GM23248 (cell line): ENCODE results near the gene TRAM2. TPM values are rescaled to one million over a fixed set of nuclear protein-coding genes. Genes with fewer than 3 reads are reported as not detected.

ENCODE experiments used
- DNase-seq: peaks from one replicate; pipeline ENCODE4 v3.0.0-alpha.2; 2015
- H2AFZ ChIP-seq: fragments of 200-600 bp; sonication (generic); 2 replicates; pipeline ENCODE4 v1.6.1; 2016; ENCODE audit warnings: antibody characterized with exemption
- H3F3A ChIP-seq: fragments of 200-600 bp; sonication (generic); 2 replicates; pipeline ENCODE4 v1.6.1; 2016; ENCODE audit warnings: mild to moderate bottlenecking, antibody characterized with exemption, mixed run types; ENCODE audit not compliant: insufficient read depth
- H3K27ac ChIP-seq: fragments of 200-600 bp; sonication (generic); 2 replicates; pipeline ENCODE4 v1.5.1; 2016; ENCODE audit warnings: mild to moderate bottlenecking
- H3K27me3 ChIP-seq: fragments of 200-600 bp; sonication (generic); replicated peaks from 2 replicates; pipeline ENCODE4 v1.6.1; 2016; ENCODE audit warnings: mild to moderate bottlenecking; ENCODE audit not compliant: insufficient read depth
- H3K36me3 ChIP-seq: fragments of 200-600 bp; sonication (generic); 2 replicates; pipeline ENCODE4 v1.6.1; 2016; ENCODE audit warnings: low read depth, mild to moderate bottlenecking
- H3K4me1 ChIP-seq: fragments of 200-600 bp; sonication (generic); 2 replicates; pipeline ENCODE4 v1.6.1; 2016; ENCODE audit warnings: mild to moderate bottlenecking; ENCODE audit not compliant: insufficient read depth
- H3K4me2 ChIP-seq: fragments of 200-600 bp; sonication (generic); one replicate; pipeline ENCODE4 v1.6.1; 2016; ENCODE audit warnings: mild to moderate bottlenecking; ENCODE audit not compliant: unreplicated experiment
- H3K4me3 ChIP-seq: fragments of 200-600 bp; sonication (generic); 2 replicates; pipeline ENCODE4 v1.5.1; 2016; ENCODE audit warnings: mild to moderate bottlenecking
- H3K79me2 ChIP-seq: fragments of 200-600 bp; sonication (generic); 2 replicates; pipeline ENCODE4 v1.6.1; 2016; ENCODE audit warnings: mild to moderate bottlenecking; ENCODE audit not compliant: insufficient read depth
- H3K9ac ChIP-seq: fragments of 200-600 bp; sonication (generic); 2 replicates; pipeline ENCODE4 v1.6.1; 2016; ENCODE audit warnings: mild to moderate bottlenecking
- H3K9me2 ChIP-seq: fragments of 200-600 bp; sonication (generic); 2 replicates; pipeline ENCODE4 v1.6.1; 2016; ENCODE audit warnings: mixed run types, mild to moderate bottlenecking, moderate library complexity; ENCODE audit not compliant: insufficient read depth
- H3K9me3 ChIP-seq: fragments of 200-600 bp; sonication (generic); one replicate; pipeline ENCODE4 v1.6.1; 2017; ENCODE audit warnings: low read depth
- H4K20me1 ChIP-seq: fragments of 200-600 bp; sonication (generic); 2 replicates; pipeline ENCODE4 v1.6.0; 2016; ENCODE audit not compliant: insufficient read depth
- EZH2 ChIP-seq: fragments of 200-600 bp; sonication (generic); IDR thresholded peaks from 2 replicates; pipeline ENCODE4 v1.6.1; 2018; ENCODE audit warnings: antibody characterized with exemption, mild to moderate bottlenecking; ENCODE audit not compliant: insufficient read depth, poor library complexity, severe bottlenecking
- EZH2phosphoT487 ChIP-seq: fragments of 200-600 bp; sonication (generic); IDR thresholded peaks from 2 replicates; pipeline ENCODE4 v1.6.1; 2018; ENCODE audit warnings: antibody characterized with exemption, moderate library complexity, mild to moderate bottlenecking, low read depth; ENCODE audit not compliant: insufficient read depth
- WGBS, 2 experiments: methylation state at CpG; one replicate each; pipeline ENCODE4 v1.1.6; 2015 to 2017; ENCODE audit warnings: low lambda C conversion rate in 2 of 2, low coverage in 1 of 2; ENCODE audit errors: missing lambda C conversion rate in 2 of 2; 5-methylcytosine and 5-hydroxymethylcytosine counted together
- in situ Hi-C: fragments of 300-500 bp; cut with MboI; formaldehyde crosslinking; loops from 2 replicates; pipeline ENCODE4 v1.15.0; 2020
- polyA plus RNA-seq: library from polyadenylated mRNA; unstranded; fragments of >200 nt; fragmentation: Nextera tagmentation; extraction: Ambion mirVana; gene quantifications from 2 replicates; pipeline ENCODE4 v1.2.1, GENCODE V29; 2016
- total RNA-seq: library from RNA; depleted of rRNA; stranded (reverse); fragments of >200 nt; shearing (Covaris generic); gene quantifications from 2 replicates; pipeline ENCODE4 v1.2.3, GENCODE V29; 2014

TRAM2 gene
- total and polyA plus RNA-seq, 2 experiments from 2014 or later = 141 to 174 TPM

- Histone ChIP-seq H3K27ac (peak overlapping the region; percentile 98), H3K9me2 (no peaks in the 10 kb centered on the region), H4K20me1 (no peaks in the 10 kb centered on the region), H3K9me3 (no peaks in the 10 kb centered on the region), H3F3A (peaks cover 95% of the 10 kb centered on the region), H3K4me3 (no peak overlapping the region), H3K27me3 (no peaks in the 10 kb centered on the region), H3K9ac (peak overlapping the region; percentile 80), H3K79me2 (peaks cover 73% of the 10 kb centered on the region), H3K4me2 (peak overlapping the region; percentile 6), H3K36me3 (peaks cover 60% of the 10 kb centered on the region), H3K4me1 (peaks cover 98% of the 10 kb centered on the region), H2AFZ (no peak overlapping the region)
- DNase-seq = peak; percentile 90
- WGBS, 2 experiments = 1 to 4% methylated on average over 7 of the region's 7 CpGs
- TF ChIP-seq EZH2phosphoT487 (no peak), EZH2 (no peak)
- in situ Hi-C loops = no loop called here
Measured at GRCh38 chr6:52514514-52514913, 62.3 kb downstream of the TRAM2 start.

- Histone ChIP-seq H3K9ac (peak overlapping the region; percentile 80), H3K79me2 (peaks cover 67% of the 10 kb centered on the region), H3K27ac (peak overlapping the region; percentile 98), H3K4me3 (no peak overlapping the region), H2AFZ (no peak overlapping the region), H3K27me3 (no peaks in the 10 kb centered on the region), H3K4me1 (peaks cover 98% of the 10 kb centered on the region), H3F3A (peaks cover 95% of the 10 kb centered on the region), H3K36me3 (peaks cover 60% of the 10 kb centered on the region), H4K20me1 (no peaks in the 10 kb centered on the region), H3K9me2 (no peaks in the 10 kb centered on the region), H3K4me2 (peak overlapping the region; percentile 6), H3K9me3 (no peaks in the 10 kb centered on the region)
- no peak for TF ChIP-seq EZH2
- no peak for TF ChIP-seq EZH2phosphoT487
- WGBS, 2 experiments = 23 to 26% methylated on average over 4 of the region's 4 CpGs
- peak; percentile 48 for DNase-seq
- in situ Hi-C loops = no loop called here
Measured at GRCh38 chr6:52513896-52514295, 63.0 kb downstream of the TRAM2 start.

GRCh38 chr6:52513464-52513863 is 63.4 kb downstream of the TRAM2 start:
- H3K27ac ChIP-seq = peak overlapping the region; percentile 98

GRCh38 chr6:52512199-52512598 is 64.7 kb downstream of the TRAM2 start:
- peak overlapping the region; percentile 61 for H3K4me2 ChIP-seq

More at GRCh38 chr6:52513464-52513863, 63.4 kb downstream of the TRAM2 start:
- no peaks in the 10 kb centered on the region for H3K9me2 ChIP-seq
- H3K36me3 ChIP-seq = peaks cover 60% of the 10 kb centered on the region
- H3K79me2 ChIP-seq = peaks cover 63% of the 10 kb centered on the region
- no peaks in the 10 kb centered on the region for H3K27me3 ChIP-seq
- WGBS, 2 experiments = 27 to 34% methylated on average over 2 of the region's 2 CpGs
- H4K20me1 ChIP-seq = no peaks in the 10 kb centered on the region
- no peak for DNase-seq
- no peak overlapping the region for H3K4me3 ChIP-seq
- TF ChIP-seq EZH2phosphoT487 (no peak), EZH2 (no peak)
- peak overlapping the region; percentile 80 for H3K9ac ChIP-seq
- H3K9me3 ChIP-seq = no peaks in the 10 kb centered on the region
- in situ Hi-C loops = no loop called here
- peaks cover 95% of the 10 kb centered on the region for H3F3A ChIP-seq
- H3K4me1 ChIP-seq = peaks cover 98% of the 10 kb centered on the region
- peak overlapping the region; percentile 6 for H3K4me2 ChIP-seq
- H2AFZ ChIP-seq = no peak overlapping the region

GRCh38 chr6:52511572-52512151 is 65.2 kb downstream of the TRAM2 start:
- in situ Hi-C loops = no loop called here
- Histone ChIP-seq H3K27ac (peak overlapping the region; percentile 98), H2AFZ (no peak overlapping the region), H3K4me1 (peaks cover 96% of the 10 kb centered on the region), H3K27me3 (no peaks in the 10 kb centered on the region), H3F3A (peaks cover 98% of the 10 kb centered on the region), H3K79me2 (peaks cover 60% of the 10 kb centered on the region), H3K9me3 (no peaks in the 10 kb centered on the region), H4K20me1 (no peaks in the 10 kb centered on the region), H3K36me3 (peaks cover 68% of the 10 kb centered on the region), H3K9me2 (no peaks in the 10 kb centered on the region), H3K4me2 (peak overlapping the region; percentile 61), H3K9ac (peak overlapping the region; percentile 80), H3K4me3 (0 out of 2 replicates have a peak overlapping the region, but pooled peaks have one; percentile 11)
- peak; percentile 75 for DNase-seq
- TF ChIP-seq EZH2 = no peak
- TF ChIP-seq EZH2phosphoT487 = no peak
- 19 to 25% methylated on average over 12 of the region's 12 CpGs for WGBS, 2 experiments

More at GRCh38 chr6:52512199-52512598, 64.7 kb downstream of the TRAM2 start:
- 2% methylated on average over 4 of the region's 4 CpGs for WGBS, 2 experiments
- Histone ChIP-seq H3F3A (peaks cover 98% of the 10 kb centered on the region), H3K79me2 (peaks cover 60% of the 10 kb centered on the region), H3K9me3 (no peaks in the 10 kb centered on the region), H3K9ac (peak overlapping the region; percentile 80), H3K36me3 (peaks cover 67% of the 10 kb centered on the region), H4K20me1 (no peaks in the 10 kb centered on the region), H3K9me2 (no peaks in the 10 kb centered on the region), H3K4me1 (peaks cover 98% of the 10 kb centered on the region), H3K4me3 (0 out of 2 replicates have a peak overlapping the region, but pooled peaks have one; percentile 11), H2AFZ (no peak overlapping the region), H3K27ac (peak overlapping the region; percentile 98), H3K27me3 (no peaks in the 10 kb centered on the region)
- TF ChIP-seq EZH2phosphoT487 = no peak
- TF ChIP-seq EZH2 = no peak
- peak; percentile 95 for DNase-seq
- in situ Hi-C loops = no loop called here
